Activated CD4-positive, alpha-beta T cell treated with anti-CD3 and anti-CD28 coated beads, Interleukin-2, Interleukin-4, amounts not matched to agents 100 ng/mL and 50 ng/mL, durations not matched to agents 16 hours and 8 hours (primary cell): Measurements from ENCODE around the gene PLA2G5.
A peak's percentile ranks its signal among the peaks of the same experiment; 100 is the strongest.

Source experiments
- DNase-seq: peaks from one replicate; pipeline ENCODE4 v3.0.0-alpha.2; 2020; ENCODE audit warnings: low spot score

PLA2G5 gene

DNA sequence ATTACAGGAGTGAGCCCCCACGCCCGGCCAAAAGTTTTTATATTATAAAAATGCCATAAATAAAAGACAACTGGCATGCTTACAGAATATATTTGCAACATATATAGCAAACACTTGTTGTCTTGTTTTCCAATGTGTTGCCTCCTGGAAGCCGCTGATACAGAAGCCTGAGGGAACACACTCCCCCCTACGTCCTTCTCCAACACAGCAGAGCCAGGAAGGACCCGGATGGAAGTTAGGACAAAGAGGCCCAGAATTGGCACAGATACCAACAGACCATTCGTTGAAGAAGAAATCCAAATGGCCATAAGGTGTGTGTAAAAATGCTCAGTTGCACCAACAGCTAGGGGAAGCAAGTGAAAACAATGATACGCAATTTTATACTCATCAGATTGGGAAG lies 1.3 kb upstream of the PLA2G5 start:
- no peak for DNase-seq

DNA sequence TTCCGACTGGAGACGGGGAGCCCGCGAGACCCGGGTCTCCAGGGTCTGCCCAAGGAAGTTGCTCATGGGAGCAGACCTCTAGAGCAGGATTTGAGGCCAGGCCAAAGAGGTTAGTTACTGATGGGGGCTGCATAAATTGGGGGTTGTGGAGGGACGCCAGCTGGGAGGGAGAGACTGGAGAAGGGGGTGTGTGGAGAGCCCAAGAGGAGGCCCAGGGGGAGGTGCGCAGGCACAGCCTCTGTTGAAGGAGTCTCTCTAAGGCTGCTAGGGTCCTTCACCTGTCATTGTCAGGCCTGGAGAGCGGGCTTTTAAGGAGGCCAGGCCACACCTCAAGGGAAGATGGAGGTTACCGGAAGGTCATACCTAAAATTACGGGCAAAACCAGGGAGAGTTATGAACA lies 363 bp downstream of the PLA2G5 start:
- DNase-seq: no peak

DNA sequence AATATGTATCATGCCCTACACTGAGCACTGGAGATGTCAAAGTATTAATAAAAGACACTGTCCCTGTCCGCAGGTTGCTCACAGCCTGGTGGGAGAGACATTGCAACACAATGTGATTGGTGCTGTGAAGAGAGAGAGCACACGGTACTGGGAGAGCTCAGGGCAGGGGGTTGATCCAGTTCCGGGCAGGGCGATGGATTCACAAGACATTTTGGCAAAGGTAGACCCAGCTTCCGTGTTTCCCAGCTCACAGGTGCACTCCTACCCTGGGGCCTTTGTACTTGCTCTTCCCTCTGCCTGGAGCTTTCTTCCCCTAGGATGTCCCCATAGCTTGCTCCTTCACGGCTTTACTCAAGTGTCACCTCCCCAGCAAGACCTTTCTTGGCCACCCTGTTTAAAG lies 1.4 kb downstream of the PLA2G5 start:
- no peak for DNase-seq

DNA sequence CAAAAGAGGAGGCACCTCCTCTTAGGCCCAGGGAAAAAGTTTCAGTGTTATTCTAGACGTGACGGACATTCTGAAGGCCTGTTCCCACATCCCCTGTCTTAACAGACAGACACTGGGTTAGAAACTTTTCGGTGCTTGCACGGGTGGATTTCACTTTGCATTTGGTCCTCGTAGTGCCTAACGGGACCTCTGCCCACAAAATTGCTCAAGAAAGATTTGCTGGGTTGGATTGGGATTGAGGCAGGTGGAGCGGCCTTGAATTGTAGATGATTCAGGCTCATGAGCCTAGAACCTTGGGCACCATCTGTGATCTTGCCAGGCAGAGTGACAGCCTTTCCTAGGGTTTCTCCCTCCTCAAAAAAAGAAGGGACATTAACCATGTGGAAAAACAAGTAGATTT lies 2.8 kb downstream of the PLA2G5 start:
- no peak for DNase-seq

DNA sequence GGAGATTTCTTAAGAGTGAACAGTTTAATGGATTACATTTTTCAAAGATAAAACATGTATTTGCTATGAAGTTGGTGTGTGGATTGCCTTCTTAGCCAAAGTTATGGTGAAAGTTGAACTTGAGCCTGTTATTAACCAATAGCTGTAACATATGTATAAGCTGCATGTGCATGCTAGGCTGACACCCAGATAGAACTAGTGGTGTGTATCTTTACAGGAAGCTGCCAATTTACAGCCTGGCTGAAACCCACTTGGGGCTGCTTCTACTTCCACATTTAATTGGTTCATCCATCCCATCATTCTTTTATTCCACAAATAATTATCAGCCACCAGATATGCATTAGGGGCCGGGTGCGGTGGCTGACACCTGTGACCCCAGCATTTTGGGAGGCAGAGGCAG lies 3.3 kb downstream of the PLA2G5 start:
- DNase-seq: no peak

DNA sequence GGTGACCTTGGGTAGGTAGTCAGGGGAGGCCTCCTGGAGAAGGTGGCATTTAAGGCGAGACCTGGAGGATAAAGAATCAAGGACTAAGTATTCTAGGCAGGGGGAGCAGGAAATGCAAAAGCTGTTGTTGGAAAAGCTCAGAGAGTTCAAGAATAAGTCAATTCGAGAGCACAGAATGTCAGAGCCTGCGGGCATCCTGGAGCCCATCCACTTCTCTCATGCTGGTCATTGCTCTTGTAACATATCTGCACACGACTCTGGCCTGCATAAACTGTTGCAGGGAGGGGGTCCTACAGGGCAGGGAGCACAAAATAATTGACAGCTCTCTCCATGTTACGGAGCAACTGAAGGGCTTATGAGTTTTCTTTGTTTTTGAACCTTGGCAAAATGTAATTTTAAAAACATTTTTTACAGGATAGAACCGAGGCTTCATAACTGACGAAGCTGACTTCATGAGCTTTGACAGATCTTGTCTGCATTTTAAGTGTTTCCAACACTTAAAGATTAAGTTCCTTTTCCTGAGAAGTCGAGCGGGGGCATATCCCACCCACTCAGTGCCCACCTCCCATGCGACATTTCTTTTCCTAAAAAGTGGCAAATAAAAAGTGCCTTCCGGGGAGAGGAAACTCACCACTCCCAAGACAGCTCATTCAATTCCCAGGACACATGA lies 4.2 kb downstream of the PLA2G5 start:
- DNase-seq: no peak

DNA sequence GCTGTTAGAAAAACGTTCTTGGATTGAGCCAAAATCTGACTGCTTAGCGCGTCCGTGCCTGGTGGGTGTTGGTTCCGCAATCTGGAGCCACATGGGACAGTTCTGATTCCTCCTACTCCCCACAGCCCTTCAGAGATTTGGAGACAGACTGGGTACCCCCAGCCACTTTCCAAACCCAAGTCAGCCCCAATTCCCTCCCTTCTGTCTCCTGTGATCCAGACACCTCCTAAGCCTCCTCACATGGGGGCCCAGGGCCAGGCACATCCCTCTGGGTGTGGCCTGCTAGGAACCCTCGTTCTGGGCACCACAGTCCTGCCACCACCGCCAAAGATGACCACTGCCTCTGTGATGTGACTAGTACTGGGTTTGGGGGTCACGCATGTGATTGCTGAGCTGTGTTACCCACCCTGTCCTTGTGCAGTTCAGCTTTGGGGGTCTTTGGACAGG lies 4.8 kb downstream of the PLA2G5 start:
- DNase-seq: no peak

DNA sequence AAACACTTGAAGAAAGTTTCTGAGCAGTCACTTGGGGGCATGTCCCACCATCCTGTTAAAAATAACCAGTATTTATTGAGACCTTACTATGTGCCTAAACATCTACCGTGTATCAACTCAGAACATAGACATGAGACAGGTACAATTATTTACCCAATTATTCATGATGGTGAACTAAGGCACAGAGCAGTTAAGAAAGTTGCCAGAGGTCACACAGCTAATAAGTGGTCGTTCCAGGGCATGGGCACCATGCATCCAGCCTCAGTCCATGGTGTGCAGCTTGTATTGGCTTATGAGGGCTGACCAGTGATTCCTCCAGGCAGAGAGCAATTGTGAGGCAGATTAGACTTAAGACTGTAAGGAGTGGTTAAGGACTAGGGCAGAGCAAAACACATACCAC lies 5.4 kb downstream of the PLA2G5 start:
- no peak for DNase-seq

DNA sequence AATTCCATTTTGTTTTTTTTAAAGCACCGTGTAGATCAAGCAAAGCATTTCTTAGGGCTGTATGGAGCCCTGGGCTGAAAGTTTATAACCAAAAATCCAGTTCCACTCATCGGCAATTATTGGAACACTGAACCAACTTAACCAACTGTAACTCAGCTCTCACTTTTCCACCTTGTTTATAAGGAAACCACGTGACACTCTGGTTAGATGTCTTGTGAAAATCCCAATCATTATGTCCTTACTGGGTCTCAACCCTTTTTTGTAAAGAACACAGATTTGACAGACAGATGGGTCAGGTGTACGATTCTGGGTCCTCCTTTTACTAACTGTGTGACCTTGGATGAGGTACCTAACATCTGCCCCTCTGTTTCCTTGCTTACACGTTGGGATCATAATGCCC lies 6.2 kb downstream of the PLA2G5 start:
- no peak for DNase-seq

DNA sequence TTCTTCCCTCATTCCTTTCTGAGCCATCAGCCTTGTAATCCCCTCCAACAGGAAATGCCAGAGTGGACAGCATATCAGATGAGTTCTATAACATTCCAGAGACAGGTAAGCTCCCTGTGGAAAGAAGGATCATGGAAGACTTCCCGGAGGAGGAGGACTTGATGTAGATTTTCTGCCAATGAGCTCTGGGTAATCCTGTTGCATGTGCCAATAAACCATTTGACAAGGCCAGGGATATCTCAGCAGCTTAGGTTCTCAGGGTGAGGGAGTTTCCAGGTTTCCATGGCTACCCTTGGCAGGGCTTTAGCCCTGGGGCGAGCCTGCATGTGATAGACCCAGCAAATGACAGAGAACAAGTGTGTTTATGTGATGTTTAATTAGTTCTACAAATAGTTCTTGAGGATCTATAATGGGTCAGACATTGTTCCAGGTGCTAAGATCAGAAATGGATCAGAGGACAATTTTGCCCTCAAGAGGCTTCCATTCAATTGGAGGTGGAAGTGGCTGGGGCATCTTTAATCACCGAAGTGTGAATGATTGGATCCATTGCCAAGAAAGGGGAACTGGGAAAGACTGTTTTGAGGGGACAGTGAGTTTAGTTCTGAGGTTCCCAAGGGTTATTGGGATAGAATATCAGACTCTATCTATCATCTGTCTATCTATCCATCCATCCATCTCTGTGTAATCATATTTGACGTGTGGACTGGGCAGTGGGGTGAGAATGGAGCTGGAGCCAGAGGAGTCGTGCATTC lies 6.9 kb downstream of the PLA2G5 start:
- DNase-seq: no peak

DNA sequence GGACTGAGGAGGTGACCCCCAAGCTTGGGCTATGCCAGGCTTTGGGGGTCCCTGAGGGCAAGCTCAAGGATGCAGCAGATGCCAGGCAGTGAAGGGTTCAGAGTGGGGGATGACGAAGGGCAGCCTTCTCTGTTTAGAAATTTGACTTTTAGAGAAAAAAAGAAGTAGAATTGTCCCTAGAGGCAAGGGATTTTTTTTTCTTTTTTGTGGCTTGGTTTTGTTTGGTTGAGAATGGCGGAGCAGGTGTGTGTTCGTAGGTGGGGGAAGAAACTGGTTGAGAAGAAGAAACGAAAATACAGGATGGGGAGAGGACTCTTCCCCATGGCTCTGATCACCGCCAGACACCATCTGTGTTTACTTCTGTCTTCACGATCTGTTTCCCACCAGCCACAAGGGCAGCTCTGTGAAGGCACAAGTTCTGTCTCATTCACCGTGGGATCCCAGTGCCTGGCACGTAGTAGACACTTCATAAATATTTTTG lies 8.2 kb downstream of the PLA2G5 start:
- no peak for DNase-seq

DNA sequence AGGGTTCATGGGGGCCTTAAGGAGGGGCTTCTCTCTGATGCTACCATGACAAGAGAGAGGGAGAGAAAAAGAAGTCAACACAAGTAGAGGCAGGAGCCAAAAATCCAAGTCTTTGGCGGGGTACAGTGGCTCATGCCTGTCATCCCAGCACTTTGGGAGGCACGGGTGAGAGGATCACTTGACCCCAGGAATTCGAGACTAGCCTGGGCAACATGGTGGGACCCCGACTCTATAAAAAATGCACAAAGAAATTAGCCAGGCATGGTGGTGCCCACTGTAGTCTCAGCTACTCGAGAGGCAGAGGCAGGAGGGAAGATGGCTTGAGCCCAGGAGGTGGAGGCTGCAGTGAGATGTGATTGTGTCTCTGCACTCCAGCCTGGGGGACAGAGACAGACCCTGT lies 8.7 kb downstream of the PLA2G5 start:
- DNase-seq: no peak

DNA sequence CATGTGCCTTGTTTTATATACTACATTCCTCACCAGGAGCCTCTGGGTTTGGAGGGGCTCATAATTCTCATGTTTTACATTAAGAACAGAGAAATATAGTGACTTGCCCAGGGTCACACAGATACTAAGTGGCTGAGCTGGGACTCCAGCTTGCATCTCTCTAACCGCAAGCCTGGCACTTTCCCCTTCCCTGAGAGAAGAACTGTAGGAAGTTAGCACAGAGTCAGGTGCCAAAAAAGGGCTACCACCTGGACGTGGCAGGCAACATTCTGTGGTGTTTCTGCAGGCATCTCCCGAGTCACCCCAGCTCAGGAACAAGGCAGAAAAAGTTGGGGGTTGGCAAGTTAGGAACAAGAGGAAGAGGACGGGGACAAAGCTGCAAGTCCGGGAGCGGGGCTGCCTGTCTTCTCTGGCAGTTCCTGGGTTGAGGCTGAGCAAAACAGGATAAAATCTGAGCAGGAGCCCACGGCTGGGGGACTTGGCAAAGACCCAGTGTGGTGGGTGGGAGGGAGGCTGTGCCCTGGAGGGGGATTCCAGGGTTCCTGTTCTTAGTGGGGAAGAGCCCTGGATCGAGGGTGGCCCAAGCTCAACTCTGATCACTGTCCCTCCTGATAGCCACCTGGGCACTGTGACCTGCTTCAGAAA lies 9.8 kb downstream of the PLA2G5 start:
- DNase-seq: no peak

DNA sequence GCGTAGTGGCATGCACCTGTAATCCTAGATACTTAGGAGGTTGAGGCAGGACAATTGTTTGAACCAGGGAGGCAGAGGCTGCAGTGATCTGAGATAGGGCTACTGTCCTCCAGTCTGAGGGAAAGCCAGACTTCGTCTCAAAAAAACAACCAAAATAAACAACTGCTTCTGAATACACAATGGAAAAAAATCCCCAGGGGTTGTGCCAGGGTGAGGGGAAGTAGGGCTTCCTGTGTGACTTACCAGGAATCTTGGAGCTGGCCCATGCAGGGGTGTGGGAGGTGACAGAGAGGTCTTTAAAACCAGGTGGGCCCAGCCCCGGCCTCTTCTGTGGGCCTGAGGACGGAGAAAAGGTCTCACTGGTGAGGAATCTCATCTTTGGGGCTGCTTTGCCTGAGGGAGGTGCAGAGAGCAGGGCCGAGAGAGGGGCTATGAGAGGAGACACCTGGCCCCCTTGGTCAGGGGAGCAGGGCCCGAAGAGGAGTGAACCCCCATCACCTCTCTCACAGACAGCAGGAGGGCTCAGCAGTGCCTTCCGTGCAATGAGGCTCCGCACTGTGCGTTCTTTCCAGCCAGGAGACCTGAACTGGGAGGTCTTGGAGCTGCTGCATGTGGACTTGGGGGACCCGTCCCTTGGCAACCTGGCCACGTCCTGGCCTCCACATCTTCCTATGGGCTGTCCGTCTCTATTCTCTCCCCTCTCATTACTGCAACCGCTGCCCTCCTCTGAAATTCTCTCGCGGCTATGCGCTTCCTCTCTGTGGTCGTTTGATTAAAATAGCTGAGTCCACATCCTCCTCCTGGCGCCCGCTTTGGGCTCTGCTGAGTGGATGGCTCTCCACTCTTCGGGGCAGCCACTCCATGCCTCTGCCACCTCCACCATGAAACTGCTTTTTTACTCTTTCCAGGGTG lies 10.7 kb downstream of the PLA2G5 start:
- peak; percentile 26 for DNase-seq

DNA sequence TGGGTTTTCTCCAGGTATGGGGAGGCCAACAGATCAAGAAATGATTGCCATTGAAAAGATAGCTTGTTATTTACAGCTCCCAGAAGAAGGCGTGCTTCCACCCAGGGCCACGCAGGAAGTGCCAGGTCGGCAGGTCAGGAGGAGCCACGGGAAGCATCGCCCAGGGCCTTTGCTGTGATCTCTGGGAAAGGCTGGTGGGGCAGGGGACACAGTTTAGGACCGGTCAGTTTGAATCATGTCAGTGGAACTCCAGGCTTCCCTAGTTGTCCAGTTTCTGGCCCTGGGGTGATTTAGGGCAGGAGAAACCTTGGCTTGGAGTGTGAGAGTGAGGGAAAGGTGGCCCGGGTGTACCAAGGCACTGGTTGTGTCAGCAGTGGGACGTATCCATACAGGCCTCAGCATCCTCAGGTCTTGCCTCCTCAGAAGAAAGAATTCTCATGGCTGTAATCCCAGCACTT lies 11.4 kb downstream of the PLA2G5 start:
- DNase-seq: no peak

DNA sequence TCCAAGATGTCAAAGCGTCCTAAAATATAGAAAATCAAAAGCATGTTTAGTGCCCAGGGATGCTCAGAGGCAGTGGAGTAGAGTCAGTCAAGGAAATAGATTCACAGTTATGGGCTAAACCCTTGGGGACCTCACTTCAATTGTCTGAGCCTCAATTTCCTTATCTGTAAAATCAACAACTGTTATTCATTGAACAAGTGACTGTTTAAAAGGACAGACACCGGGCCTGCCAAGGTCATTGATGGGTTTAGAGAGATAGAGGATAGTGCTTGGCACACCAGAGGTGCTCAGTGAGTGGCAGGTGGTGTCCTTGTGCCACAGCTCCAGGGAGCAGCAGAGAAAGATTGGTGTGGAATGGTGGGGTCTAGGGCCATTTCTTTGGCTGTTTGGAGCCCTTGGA lies 12.8 kb downstream of the PLA2G5 start:
- DNase-seq: no peak

DNA sequence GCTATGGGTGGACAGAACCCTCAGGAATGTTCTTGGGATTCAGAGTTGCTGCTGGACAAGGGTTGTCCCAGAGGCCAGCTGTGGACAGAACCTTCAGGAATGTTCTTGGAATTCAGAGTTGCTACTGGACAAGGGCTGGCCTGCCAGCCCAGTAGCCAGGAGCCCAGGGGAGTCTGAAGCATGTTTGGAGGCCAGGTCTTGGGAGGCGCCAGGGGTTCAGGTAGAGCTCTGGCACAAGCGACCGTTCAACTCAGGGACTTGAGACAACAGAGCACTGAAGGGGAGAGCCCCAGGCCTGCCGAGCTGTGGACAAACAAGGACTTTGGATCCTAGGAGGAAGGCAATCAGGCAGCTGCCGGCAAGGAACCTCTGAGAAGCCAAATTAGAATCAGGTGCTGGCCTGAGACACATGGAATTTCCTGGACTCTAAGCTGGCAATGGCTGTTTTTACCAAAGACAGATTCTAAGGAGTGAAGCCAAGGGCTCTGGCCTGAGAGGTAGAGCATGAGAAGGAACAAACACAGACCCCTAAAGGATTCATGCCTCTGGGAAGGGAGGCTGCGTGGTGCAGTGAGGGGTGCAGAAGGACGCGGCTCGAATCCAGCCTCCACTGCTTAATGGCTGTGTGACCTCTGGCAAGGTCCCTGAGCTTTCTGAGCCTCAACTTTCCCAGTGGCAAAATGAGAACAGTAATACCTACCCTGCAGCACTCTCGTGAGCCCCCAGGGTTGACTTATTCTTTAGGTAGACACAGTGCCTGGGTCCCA lies 13.4 kb downstream of the PLA2G5 start:
- DNase-seq: no peak

DNA sequence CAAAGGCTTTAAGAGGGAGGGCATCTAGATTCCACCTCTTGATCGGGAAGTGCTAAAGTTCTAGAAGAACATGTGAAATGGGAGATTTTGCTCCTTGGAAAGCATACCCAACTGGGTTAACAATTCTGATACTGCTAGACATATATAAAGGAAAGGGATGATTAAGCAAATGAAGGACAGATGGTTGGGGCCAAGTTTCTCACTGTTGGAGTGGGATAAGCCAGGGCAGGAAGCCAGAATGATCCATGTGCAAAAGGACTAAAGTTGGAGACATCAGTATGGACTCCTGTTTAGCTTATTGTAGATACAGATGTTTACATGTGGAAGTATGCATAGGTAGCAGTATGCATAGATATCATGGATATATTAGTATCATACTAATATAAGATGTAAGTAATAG lies 16.8 kb downstream of the PLA2G5 start:
- DNase-seq: no peak

DNA sequence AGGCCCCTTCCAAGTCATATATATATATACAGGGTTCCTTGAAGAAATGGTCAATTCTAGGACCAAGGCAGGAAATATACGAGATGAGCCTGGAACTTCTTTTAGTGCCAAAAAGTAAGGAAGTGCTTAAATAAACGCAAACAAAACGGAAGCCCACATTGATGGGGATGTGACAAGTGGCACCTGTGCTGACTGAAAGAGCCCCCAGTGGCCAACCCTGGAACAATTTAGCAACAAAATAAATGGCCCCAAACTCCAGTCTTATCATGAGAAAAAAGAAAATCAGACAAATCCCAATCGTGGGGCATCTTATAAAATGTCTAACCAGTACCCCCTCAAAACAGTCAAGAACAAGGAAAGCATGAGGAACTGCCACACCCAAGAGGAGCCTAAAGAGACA lies 17.7 kb downstream of the PLA2G5 start:
- no peak for DNase-seq

DNA sequence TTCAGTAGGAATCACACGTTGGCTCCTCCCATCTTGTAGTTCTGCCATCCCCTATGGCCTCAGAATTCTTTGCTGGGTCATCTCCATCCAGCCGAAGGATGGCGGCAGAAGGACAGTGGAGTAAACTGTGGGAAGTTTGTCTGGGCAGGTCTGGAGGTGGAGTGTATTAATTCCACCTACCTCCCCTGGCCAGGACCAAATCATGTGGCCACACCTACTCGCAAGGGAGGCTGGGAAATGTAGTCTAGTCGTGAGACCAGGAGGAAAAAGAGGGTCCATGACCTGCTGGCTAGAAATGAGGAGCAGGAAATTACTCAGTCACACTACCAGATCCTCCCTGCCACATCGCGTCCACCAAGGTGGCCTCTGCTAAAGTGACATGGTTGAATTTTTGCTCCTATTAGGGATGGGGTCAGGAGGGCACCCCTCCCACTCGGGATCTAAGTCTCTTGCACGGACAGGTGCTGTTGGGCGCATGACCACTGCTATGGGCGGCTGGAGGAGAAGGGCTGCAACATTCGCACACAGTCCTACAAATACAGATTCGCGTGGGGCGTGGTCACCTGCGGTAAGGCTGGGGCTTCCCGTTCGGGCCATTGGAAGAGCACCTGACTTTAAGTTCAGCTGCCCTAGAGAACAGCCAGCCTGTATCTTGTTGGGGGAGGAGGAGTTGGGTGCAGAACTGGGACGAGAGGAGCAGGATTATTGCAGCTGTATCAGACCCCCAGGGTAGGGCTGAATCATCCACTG lies 19.5 kb downstream of the PLA2G5 start:
- no peak for DNase-seq

DNA sequence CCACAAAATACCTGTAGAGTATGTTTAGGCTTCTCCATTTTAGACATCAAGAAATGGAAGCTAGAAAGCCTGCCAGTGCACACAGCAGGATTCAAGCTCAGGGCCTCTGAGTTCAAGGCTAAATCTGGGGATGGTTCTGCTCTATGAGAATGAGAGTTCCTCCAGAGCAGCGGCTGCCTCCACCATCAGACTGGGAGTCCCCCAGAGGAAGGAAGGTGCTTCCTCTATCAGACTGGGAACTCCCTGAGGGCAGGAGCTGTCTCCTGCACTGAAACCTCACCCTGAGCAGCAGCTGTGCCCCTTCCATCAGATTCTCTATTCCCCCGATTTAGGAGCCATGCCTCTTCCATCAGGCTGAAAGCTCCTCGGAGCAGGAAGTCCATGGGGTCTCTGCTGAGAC lies 20.1 kb downstream of the PLA2G5 start:
- no peak for DNase-seq
